ENCODE data around the gene TMEM233.

DNA sequence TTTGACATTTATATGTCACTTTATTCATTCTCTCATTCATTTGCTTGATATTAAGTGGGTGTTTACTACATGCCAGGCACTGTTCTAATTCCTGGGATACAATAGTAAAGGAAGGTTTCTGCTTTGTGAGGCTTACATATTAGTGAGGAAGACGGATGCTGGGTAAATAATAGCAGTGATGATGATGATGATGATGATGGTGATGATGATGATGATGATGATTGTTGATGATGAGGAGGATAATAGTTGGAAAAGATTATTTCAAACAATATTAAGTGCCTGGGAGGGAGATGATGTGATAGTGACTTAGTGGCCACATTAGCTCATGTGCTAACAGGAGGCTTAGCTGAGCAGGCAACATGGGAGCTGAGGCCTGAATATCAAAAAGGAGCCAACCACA lies 19.3 kb upstream of the TMEM233 start:
- no peak for TF ChIP-seq NFIC (IDR thresholded peaks at IDR 0.05)
- TF ChIP-seq, protein P1, sequence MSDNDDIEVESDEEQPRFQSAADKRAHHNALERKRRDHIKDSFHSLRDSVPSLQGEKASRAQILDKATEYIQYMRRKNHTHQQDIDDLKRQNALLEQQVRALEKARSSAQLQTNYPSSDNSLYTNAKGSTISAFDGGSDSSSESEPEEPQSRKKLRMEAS (IDR thresholded peaks at IDR 0.05) = no peak
- no peak for TF ChIP-seq YY1 (IDR thresholded peaks at IDR 0.05; ENCODE audit: low read depth)
- TF ChIP-seq, protein P2, sequence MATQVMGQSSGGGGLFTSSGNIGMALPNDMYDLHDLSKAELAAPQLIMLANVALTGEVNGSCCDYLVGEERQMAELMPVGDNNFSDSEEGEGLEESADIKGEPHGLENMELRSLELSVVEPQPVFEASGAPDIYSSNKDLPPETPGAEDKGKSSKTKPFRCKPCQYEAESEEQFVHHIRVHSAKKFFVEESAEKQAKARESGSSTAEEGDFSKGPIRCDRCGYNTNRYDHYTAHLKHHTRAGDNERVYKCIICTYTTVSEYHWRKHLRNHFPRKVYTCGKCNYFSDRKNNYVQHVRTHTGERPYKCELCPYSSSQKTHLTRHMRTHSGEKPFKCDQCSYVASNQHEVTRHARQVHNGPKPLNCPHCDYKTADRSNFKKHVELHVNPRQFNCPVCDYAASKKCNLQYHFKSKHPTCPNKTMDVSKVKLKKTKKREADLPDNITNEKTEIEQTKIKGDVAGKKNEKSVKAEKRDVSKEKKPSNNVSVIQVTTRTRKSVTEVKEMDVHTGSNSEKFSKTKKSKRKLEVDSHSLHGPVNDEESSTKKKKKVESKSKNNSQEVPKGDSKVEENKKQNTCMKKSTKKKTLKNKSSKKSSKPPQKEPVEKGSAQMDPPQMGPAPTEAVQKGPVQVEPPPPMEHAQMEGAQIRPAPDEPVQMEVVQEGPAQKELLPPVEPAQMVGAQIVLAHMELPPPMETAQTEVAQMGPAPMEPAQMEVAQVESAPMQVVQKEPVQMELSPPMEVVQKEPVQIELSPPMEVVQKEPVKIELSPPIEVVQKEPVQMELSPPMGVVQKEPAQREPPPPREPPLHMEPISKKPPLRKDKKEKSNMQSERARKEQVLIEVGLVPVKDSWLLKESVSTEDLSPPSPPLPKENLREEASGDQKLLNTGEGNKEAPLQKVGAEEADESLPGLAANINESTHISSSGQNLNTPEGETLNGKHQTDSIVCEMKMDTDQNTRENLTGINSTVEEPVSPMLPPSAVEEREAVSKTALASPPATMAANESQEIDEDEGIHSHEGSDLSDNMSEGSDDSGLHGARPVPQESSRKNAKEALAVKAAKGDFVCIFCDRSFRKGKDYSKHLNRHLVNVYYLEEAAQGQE (IDR thresholded peaks at IDR 0.05; ENCODE audit: low read depth) = no peak
- TF ChIP-seq RAD21 (IDR thresholded peaks at IDR 0.05; ENCODE audit: low read depth) = no peak
- no peak for TF ChIP-seq TAF1 (IDR thresholded peaks at IDR 0.05; ENCODE audit: low read depth)
- TF ChIP-seq EP300 (IDR thresholded peaks at IDR 0.05; ENCODE audit: borderline replicate concordance) = no peak
- TF ChIP-seq FOXM1 (IDR thresholded peaks at IDR 0.05; ENCODE audit: borderline replicate concordance, low read depth) = no peak
- no peak for TF ChIP-seq CEBPB (IDR thresholded peaks at IDR 0.05)
- no peak for TF ChIP-seq ZBTB7A (IDR thresholded peaks at IDR 0.05; ENCODE audit: low read depth)
- TF ChIP-seq, protein P3, sequence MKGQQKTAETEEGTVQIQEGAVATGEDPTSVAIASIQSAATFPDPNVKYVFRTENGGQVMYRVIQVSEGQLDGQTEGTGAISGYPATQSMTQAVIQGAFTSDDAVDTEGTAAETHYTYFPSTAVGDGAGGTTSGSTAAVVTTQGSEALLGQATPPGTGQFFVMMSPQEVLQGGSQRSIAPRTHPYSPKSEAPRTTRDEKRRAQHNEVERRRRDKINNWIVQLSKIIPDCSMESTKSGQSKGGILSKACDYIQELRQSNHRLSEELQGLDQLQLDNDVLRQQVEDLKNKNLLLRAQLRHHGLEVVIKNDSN (IDR thresholded peaks at IDR 0.05) = no peak
- no peak for TF ChIP-seq CREB1 (IDR thresholded peaks at IDR 0.05; ENCODE audit: low read depth)
- TF ChIP-seq EGR1 (IDR thresholded peaks at IDR 0.05) = no peak

Data from Ishikawa (cell line).